ENCODE results near the gene CDH16.
"Not testable (repeated sequence)": the region's sequence is repeated elsewhere in the genome, so short reads cannot be mapped to it uniquely, and the experiment has no call there.

Gene CDH16, protein sequence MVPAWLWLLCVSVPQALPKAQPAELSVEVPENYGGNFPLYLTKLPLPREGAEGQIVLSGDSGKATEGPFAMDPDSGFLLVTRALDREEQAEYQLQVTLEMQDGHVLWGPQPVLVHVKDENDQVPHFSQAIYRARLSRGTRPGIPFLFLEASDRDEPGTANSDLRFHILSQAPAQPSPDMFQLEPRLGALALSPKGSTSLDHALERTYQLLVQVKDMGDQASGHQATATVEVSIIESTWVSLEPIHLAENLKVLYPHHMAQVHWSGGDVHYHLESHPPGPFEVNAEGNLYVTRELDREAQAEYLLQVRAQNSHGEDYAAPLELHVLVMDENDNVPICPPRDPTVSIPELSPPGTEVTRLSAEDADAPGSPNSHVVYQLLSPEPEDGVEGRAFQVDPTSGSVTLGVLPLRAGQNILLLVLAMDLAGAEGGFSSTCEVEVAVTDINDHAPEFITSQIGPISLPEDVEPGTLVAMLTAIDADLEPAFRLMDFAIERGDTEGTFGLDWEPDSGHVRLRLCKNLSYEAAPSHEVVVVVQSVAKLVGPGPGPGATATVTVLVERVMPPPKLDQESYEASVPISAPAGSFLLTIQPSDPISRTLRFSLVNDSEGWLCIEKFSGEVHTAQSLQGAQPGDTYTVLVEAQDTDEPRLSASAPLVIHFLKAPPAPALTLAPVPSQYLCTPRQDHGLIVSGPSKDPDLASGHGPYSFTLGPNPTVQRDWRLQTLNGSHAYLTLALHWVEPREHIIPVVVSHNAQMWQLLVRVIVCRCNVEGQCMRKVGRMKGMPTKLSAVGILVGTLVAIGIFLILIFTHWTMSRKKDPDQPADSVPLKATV

DNA sequence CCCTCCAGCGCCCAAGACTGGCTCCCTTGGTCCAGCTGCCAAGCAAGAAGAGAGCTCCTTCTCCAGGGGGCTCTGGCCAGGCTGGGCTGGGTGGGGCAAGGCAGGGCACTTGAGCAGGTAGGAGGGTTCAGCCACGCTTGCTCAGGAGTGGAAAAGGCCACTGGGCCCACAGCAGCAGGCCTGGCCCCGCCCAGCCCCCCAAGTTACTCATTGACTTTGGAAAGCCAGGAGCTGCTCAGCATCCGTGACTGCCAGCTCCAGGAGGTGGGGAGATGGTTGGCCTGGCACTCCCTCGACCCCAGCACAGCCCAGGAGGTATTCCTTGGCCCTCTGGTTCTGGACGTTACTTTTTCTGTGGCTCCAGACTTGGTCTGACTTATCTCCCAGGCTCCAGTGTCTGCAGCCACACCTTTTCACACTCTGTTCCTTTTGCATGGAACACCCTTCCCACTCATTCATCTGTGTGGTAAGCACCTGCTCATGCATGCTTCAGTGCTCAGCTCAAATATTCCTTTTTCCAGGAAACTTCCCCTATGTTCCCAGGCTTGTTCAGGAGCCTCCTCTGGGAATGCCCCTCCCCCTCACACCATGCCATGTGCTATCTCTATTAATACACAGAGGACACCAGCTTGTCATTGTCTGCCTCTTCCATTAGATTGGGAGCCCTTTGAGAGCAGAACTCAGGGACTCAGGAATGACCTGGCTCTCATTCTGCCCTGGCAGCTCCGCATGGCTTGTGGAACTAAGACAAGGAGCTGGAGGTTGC is at the start of gene CDH16:
Gene CDH16 (minus strand): TSS at position 83 of the 766 bp plus-strand sequence. CDS start 820 bp downstream, outside the sequence.
- DNase-seq (ENCODE audit: low read depth in 2 of 2) = no peak

DNA sequence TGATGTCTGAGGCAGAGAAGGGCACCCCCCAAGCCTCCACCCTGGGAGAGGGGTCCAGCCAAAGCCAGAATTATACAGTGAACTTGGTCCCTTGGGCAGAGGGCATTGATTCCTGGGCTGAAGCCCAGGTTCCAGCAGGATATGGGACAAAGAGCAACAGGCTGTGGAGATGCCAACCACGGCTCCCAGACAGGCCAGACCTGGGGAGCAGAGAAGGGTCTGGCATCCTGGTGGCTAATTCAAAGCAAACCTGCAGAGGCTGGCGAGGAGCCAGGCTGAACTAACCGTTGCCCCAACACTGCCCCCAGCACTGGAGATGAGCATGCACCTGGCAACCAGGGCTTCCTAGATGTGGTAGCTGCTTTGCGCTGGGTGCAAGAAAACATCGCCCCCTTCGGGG is 45.4 kb upstream of the CDH16 start:
- no peak for DNase-seq (ENCODE audit: low read depth in 2 of 2)

DNA sequence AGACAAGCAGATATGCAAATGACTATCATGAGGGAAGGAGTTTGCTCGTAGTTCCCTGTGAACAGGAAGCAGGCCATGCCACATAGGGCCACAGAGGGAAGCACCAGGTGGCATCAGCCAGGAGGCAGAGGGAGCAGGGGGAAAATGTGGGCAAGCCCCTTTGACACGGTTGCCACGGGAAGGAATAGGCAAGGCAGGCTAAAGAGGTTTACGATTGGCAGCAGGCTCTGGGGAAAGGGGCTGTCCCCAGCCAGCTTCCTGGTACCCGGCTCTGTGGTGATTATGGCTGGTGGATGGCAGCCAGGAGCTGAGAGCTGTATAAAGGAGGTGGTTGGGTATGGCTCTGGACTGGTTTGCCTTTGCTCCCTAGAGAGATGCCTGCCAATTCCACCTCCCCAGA is 43.2 kb upstream of the CDH16 start:
- DNase-seq (ENCODE audit: low read depth in 2 of 2) = no peak

DNA sequence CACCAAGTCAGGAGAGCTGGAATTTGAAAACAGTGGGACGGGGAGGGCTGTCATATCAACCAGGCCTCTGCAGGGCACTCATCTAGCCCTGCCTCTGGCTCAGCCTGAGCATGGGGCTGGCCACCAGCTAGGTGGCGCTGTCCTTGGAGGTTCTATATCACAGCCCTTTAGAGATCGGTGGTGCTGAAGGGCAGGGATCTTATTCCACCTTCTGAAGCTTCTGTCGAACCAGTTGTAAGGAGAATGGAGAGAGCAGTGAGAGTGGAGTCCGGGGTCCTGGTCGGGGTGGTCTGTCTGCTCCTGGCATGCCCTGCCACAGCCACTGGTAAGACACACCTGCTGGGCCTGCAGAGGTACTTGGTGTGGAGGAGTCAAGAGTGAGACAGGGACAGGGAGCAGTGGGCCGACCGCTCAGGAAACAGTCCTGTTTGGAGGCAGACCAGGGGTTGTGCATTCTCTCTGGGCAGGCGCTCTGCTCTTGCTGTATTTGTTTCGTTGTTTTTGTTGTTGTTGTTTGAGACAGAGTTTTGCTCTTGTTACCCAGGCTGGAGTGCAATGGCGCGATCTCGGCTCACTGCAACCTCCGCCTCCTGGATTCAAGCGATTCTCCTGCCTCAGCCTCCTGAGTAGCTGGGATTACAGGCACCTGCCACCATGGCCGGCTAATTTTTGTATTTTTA is 42.5 kb upstream of the CDH16 start, which contains the start of gene CES3:
Gene CES3 (plus strand): TSS at position 202 of the 680 bp plus-strand sequence. CDS start 42 bp downstream, at position 244.
- DNase-seq (ENCODE audit: low read depth in 2 of 2) = peak; percentile 45 to 58

DNA sequence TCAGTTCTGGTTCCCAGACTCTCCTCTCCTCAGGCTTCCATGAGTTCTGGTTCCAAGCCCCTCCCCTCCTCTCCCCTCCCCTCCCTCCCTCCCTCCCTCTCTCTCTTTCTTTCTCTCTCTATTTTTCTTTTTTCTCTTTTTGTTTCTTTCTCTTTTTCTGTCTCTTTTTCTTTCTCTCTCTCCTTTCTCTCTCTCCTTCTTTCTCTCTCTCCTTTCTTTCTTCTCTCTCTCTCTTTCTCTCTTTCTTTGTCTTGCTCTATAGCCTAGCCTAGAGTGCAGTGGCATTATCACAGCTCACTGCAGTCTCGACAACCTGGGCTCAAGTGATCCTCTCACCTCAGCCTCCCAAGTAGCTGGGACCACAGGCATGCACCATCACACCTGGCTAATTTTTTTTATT is 41.6 kb upstream of the CDH16 start:
- no peak for DNase-seq (ENCODE audit: low read depth in 2 of 2)

DNA sequence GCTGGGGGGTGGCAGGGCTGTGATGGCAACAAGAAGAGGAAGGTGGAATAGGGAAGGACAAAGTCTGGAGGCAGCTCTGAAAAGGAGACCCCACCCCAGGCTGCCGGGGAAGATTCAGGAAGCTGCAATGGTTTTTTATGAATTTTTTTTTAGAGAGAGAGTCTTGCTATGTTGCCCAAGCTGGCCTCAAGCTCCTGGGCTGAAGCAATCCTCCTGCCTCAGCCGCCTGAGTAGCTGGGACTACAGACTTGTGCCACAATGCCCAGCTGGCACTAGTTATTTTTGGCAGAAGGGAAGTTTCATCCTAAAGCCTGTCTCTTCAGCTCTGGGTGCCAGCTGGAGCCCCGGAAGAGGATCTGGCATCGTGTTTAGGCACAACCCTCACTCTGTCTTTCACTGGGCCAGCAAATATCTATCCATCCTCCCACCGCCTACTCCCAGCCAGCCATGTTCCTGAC is 41.0 kb upstream of the CDH16 start:
- DNase-seq (ENCODE audit: low read depth in 2 of 2) = no peak

DNA sequence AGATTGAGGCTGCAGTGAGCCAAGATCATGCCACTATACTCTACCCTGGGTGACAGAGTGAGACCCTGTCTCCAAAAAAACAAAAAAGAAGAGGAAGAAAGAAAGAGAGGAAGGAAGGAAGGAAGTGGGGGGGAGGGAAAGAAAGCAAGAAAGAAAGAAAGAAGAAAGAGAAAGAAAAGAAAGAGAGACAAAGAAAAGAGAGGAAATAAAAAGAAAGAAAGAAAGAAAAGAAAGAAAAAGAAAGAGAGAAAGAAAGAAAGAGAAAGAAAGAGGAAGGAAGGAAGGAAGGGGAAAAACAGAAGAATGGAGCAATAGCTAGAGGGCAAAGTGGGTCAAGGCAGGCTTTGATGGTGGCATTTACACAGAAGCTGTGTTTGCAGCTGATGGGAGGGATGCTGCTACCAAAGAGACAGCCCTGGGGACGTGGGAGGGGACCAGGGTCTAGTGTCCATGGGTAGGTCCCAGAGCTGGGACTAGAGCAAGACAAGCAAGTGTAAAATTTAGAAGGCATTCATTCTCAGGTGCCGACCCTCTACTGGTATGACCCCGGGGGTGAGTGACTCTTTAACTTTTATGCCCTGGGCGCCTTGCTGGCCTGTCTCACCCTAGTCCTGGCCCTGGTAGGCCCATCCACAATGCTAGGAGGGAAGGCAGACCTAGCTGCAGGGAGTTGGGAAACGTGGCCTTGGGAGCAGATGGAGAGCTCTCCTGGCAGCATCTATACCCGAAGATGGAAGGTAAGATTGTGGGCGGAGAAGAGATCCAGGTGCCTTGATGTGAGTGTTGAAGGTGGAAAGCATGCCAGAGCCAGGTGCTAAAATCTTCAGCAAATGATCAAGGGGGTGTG is 40.4 kb upstream of the CDH16 start:
- DNase-seq (ENCODE audit: low read depth in 2 of 2) = no peak

GRCh38 chr16:66956154-66956457 is 37.4 kb upstream of the CDH16 start:
- not testable (repeated sequence) for DNase-seq (ENCODE audit: low read depth in 2 of 2)

GRCh38 chr16:66955363-66956153 is 36.9 kb upstream of the CDH16 start:
- not testable (repeated sequence) for DNase-seq (ENCODE audit: low read depth in 2 of 2)

- peak; percentile 49 to 61 for DNase-seq (ENCODE audit: low read depth in 2 of 2)
Measured at GRCh38 chr16:66954097-66954659, 35.5 kb upstream of the CDH16 start.

GRCh38 chr16:66953462-66954096 is 34.9 kb upstream of the CDH16 start:
- DNase-seq (ENCODE audit: low read depth in 2 of 2) = no peak

DNA sequence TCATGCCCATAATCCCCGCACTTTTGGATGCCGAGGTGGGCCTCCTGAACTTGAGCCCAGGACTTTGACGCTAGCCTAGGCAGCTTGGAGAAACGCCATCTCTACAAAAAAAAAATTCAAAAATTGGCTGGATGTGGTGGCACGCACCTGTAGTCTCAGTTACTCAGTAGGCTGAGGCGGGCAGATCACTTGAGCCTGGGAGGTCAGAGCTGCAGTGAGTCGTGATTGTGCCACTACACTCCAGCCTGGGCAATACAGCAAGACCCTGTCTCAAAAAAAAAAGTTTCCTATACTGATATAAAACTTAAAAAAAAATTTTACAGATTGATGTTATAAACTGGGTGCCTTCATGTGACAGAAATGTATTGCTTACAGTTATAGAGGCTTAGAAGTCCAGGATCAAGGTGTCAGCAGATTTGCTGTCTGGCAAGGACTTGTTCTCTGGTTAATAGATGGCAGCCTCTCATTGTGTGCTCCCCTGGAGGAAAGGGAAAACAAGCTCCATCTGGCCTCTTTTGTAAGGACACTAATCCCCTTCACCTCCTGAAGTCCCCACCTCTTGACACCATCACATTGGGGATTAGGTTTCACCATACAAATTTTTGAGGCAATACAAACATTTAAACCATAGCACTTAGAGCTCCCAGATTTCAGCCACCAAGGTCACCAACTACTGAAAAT is 33.9 kb upstream of the CDH16 start:
- DNase-seq (ENCODE audit: low read depth in 2 of 2) = no peak

- no peak for DNase-seq (ENCODE audit: low read depth in 2 of 2)
Measured at GRCh38 chr16:66950971-66951790, 32.5 kb upstream of the CDH16 start.

DNA sequence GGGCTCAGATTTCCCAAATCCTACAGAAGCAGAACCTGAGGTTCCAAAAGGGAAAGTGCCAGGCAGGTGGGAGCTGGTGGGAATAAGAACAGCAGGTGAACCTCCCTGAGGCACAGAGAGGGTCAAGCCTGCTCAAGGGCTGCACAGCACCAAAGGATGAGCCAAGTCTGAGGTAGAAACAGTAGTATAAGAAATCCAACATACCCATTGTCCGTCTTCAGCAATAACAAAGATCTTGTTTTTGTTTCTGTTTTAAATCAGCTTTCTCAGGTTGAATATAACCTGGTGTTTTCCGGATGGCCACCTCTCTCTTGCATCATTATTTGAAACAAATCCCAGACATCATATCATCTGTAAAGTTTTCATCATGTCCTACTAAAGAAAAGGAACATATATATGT is 31.8 kb upstream of the CDH16 start:
- no peak for DNase-seq (ENCODE audit: low read depth in 2 of 2)

GRCh38 chr16:66949472-66949871 is 30.8 kb upstream of the CDH16 start:
- DNase-seq (ENCODE audit: low read depth in 2 of 2) = no peak

- DNase-seq (ENCODE audit: low read depth in 2 of 2) = no peak
Measured at GRCh38 chr16:66948837-66949225, 30.1 kb upstream of the CDH16 start.

GRCh38 chr16:66948134-66948836 is 29.6 kb upstream of the CDH16 start:
- DNase-seq (ENCODE audit: low read depth in 2 of 2) = no peak

Measured in stimulated activated CD8-positive, alpha-beta memory T cell treated with anti-CD3 and anti-CD28 coated beads, Interleukin-15, amount 100 ng/mL, for 48 hours (primary cell).